GM12864 (cell line): ENCODE results near the gene GEMIN8.

ENCODE experiments used
- DNase-seq: peaks from one replicate; pipeline ENCODE4 v3.0.0-alpha.2; 2011; ENCODE audit warnings: low read depth
- H3K4me3 ChIP-seq: 2 replicates; pipeline ENCODE4 v1.5.1; 2011; ENCODE audit warnings: mild to moderate bottlenecking, low read depth, low read length, control low read depth
- TF ChIP-seq, protein P1 (sequence below): IDR thresholded peaks from 2 replicates; pipeline ENCODE4 v1.5.1; 2011; ENCODE audit warnings: low read depth, mild to moderate bottlenecking, moderate library complexity, low read length, control low read depth, inconsistent platforms; ENCODE audit errors: missing control alignments

Gene GEMIN8

GRCh38 chrX:14006540-14006939 lies 23.2 kb downstream of the GEMIN8 start:
- DNase-seq, result no peak
- TF ChIP-seq, protein P1, sequence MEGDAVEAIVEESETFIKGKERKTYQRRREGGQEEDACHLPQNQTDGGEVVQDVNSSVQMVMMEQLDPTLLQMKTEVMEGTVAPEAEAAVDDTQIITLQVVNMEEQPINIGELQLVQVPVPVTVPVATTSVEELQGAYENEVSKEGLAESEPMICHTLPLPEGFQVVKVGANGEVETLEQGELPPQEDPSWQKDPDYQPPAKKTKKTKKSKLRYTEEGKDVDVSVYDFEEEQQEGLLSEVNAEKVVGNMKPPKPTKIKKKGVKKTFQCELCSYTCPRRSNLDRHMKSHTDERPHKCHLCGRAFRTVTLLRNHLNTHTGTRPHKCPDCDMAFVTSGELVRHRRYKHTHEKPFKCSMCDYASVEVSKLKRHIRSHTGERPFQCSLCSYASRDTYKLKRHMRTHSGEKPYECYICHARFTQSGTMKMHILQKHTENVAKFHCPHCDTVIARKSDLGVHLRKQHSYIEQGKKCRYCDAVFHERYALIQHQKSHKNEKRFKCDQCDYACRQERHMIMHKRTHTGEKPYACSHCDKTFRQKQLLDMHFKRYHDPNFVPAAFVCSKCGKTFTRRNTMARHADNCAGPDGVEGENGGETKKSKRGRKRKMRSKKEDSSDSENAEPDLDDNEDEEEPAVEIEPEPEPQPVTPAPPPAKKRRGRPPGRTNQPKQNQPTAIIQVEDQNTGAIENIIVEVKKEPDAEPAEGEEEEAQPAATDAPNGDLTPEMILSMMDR, result no peak
- H3K4me3 ChIP-seq, result no peak overlapping the region

GRCh38 chrX:14003876-14004425 lies 25.7 kb downstream of the GEMIN8 start:
- TF ChIP-seq, protein P1, result no peak
- H3K4me3 ChIP-seq, result no peak overlapping the region
- DNase-seq, result no peak

- TF ChIP-seq, protein P1, result no peak
- DNase-seq, result no peak
- H3K4me3 ChIP-seq, result no peak overlapping the region
Observed at GRCh38 chrX:14003028-14003427, 26.7 kb downstream of the GEMIN8 start.

GRCh38 chrX:13996650-13997049 lies 33.0 kb downstream of the GEMIN8 start:
- H3K4me3 ChIP-seq, result no peak overlapping the region
- TF ChIP-seq, protein P1, result no peak
- DNase-seq, result no peak

GRCh38 chrX:13994536-13995080 lies 35.1 kb downstream of the GEMIN8 start:
- no peak for DNase-seq
- TF ChIP-seq, protein P1, result no peak
- no peak overlapping the region for H3K4me3 ChIP-seq

DNA sequence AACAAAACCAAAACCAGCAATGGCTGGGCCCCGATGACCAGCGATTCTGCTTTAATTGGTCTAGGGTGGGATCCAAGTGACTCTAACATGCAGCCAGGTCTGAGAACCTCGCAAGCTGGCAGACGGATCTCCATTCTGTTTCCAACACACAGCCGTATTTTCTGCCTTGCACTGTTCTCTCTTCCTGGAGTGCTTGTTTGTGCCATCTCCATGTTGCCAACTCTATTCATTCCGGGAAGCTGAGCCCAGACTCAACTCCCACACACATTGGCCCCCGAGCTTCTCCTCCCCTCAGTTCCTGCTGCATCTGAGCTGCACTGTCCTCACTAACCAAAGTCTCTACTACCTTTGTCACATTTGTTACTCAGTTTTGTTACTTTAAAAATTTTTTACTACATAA lies 35.6 kb downstream of the GEMIN8 start:
- no peak overlapping the region for H3K4me3 ChIP-seq
- DNase-seq, result no peak
- TF ChIP-seq, protein P1, result no peak

GRCh38 chrX:13990126-13990800 lies 39.4 kb downstream of the GEMIN8 start:
- no peak for DNase-seq
- no peak overlapping the region for H3K4me3 ChIP-seq
- TF ChIP-seq, protein P1, result no peak
